Fibroblast of the aortic adventitia (primary cell): ENCODE results near the gene SCLY. TPM values are rescaled to one million over a fixed set of nuclear protein-coding genes. Genes with fewer than 3 reads are reported as not detected.

Experiments used
- DNase-seq: peaks from one replicate; pipeline ENCODE4 v3.0.0-alpha.2; 2010; ENCODE audit warnings: low read depth
- H3K4me3 ChIP-seq: 2 replicates; pipeline ENCODE4 v1.5.1; 2011; ENCODE audit warnings: low read depth, mild to moderate bottlenecking, control low read depth, low read length, moderate library complexity
- CTCF ChIP-seq: IDR thresholded peaks from 2 replicates; pipeline ENCODE4 v1.5.1; 2011; ENCODE audit warnings: mild to moderate bottlenecking, low read length, control low read depth, inconsistent platforms; ENCODE audit not compliant: insufficient read depth
- total RNA-seq: library from RNA; depleted of rRNA; stranded (reverse); fragments of >200 nt; gene quantifications from 2 replicates; pipeline ENCODE4 v1.2.3, GENCODE V29; 2012; ENCODE audit warnings: low replicate concordance

The SCLY gene
- total RNA-seq, 1 donor, result 13.0 TPM

- no peak for DNase-seq
- no peak for TF ChIP-seq CTCF
- H3K4me3 ChIP-seq, result no peak overlapping the region
These were observed 43.5 kb downstream of the SCLY start for GRCh38 chr2:238104226-238104690.

- no peak for TF ChIP-seq CTCF
- no peak for DNase-seq
- H3K4me3 ChIP-seq, result no peak overlapping the region
These were observed 44.0 kb downstream of the SCLY start for GRCh38 chr2:238104691-238105371.

- TF ChIP-seq CTCF, result no peak
- DNase-seq, result no peak
- H3K4me3 ChIP-seq, result no peak overlapping the region
These were observed 44.9 kb downstream of the SCLY start for GRCh38 chr2:238105506-238106338.

- no peak overlapping the region for H3K4me3 ChIP-seq
- TF ChIP-seq CTCF, result no peak
- DNase-seq, result no peak
These were observed 45.5 kb downstream of the SCLY start for GRCh38 chr2:238106339-238106697.

GRCh38 chr2:238106698-238107524, 46.1 kb downstream of the SCLY start:
- DNase-seq, result no peak
- no peak overlapping the region for H3K4me3 ChIP-seq
- TF ChIP-seq CTCF, result no peak

- no peak for TF ChIP-seq CTCF
- no peak overlapping the region for H3K4me3 ChIP-seq
- DNase-seq, result no peak
These were observed 47.0 kb downstream of the SCLY start for GRCh38 chr2:238107525-238108422.
